ENCODE measurements around the gene DOC2B. TPM values are rescaled to one million over a fixed set of nuclear protein-coding genes. Genes with fewer than 3 reads are reported as not detected.
"Not testable (repeated sequence)": the region's sequence is repeated elsewhere in the genome, so short reads cannot be mapped to it uniquely, and the experiment has no call there.

The DOC2B gene
- total RNA-seq, 4 donors from 2014 or later: 4.9 to 41.9 (median 19.3) TPM

- ATAC-seq (ENCODE audit: low FRiP score): no peak
- no peak for DNase-seq (ENCODE audit: low spot score)
- TF ChIP-seq, protein P1, sequence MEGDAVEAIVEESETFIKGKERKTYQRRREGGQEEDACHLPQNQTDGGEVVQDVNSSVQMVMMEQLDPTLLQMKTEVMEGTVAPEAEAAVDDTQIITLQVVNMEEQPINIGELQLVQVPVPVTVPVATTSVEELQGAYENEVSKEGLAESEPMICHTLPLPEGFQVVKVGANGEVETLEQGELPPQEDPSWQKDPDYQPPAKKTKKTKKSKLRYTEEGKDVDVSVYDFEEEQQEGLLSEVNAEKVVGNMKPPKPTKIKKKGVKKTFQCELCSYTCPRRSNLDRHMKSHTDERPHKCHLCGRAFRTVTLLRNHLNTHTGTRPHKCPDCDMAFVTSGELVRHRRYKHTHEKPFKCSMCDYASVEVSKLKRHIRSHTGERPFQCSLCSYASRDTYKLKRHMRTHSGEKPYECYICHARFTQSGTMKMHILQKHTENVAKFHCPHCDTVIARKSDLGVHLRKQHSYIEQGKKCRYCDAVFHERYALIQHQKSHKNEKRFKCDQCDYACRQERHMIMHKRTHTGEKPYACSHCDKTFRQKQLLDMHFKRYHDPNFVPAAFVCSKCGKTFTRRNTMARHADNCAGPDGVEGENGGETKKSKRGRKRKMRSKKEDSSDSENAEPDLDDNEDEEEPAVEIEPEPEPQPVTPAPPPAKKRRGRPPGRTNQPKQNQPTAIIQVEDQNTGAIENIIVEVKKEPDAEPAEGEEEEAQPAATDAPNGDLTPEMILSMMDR (IDR thresholded peaks at IDR 0.05): no peak
Measured at GRCh38 chr17:216625-217024, 35.2 kb upstream of the DOC2B start.

GRCh38 chr17:215563-216478, 34.4 kb upstream of the DOC2B start:
- ATAC-seq (ENCODE audit: low FRiP score): peak; percentile 50
- not testable (repeated sequence) for DNase-seq (ENCODE audit: low spot score)

GRCh38 chr17:214881-215331, 33.5 kb upstream of the DOC2B start:
- TF ChIP-seq, protein P1 (IDR thresholded peaks at IDR 0.05): no peak
- DNase-seq (ENCODE audit: low spot score): no peak
- no peak for ATAC-seq (ENCODE audit: low FRiP score)

- ATAC-seq (ENCODE audit: low FRiP score) (no peak), DNase-seq (ENCODE audit: low spot score) (no peak)
- TF ChIP-seq, protein P1 (IDR thresholded peaks at IDR 0.05): no peak
Measured at GRCh38 chr17:213286-214105, 32.0 kb upstream of the DOC2B start.

DNA sequence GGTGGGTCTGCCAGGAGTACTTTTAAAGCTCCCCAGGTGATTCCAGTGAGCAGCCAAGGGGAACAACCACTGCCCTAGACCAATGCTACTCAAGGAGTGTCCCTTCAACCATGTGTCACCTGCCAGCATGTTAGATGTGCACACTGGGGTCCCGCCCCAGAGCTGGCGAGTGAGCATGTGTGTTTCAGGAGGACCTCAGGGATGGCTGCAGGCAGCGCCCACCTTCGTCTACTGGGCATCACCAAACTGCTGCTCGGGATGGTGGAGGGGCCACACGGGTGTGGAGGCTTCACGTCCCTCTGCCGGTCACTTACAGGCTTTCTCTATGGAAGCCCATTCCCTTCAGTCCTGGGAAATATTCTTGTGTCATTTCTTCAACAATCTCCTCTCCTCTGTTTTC, 29.0 kb upstream of the DOC2B start:
- TF ChIP-seq, protein P1 (IDR thresholded peaks at IDR 0.05): no peak
- ATAC-seq (ENCODE audit: low FRiP score): no peak
- DNase-seq (ENCODE audit: low spot score): no peak

DNA sequence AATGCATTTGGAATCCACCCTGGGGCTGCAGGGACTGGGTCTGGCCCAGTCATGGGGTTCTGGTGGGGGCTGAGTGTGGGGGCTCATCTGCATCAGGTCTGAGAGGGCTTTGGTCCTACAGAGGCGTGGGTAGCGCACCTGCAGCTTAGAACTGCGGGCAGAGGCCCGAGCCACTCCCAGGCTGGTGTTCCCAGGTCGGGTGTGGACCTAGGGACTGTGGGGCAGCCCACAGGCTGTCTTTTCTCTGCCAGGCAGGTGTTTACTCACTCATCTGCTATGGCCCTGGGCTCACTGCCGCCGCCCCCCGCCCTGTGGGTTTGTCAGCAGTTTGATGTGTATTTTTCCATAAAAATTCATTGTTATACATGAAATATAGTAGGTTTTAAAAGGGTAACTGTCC, 27.0 kb upstream of the DOC2B start:
- DNase-seq (ENCODE audit: low spot score) (no peak), ATAC-seq (ENCODE audit: low FRiP score) (no peak)
- TF ChIP-seq, protein P1 (IDR thresholded peaks at IDR 0.05): no peak

GRCh38 chr17:207775-208174, 26.3 kb upstream of the DOC2B start:
- ATAC-seq (ENCODE audit: low FRiP score): no peak
- no peak for DNase-seq (ENCODE audit: low spot score)

More at GRCh38 chr17:207775-208174, 26.3 kb upstream of the DOC2B start:
- TF ChIP-seq, protein P1 (IDR thresholded peaks at IDR 0.05): no peak
